SH-SY5Y (cell line): ENCODE results near the gene ZNF710.

Experiments used
- GATA2 ChIP-seq: IDR thresholded peaks from 2 replicates; pipeline ENCODE4 v1.6.1; 2011; ENCODE audit warnings: mild to moderate bottlenecking, low read depth, low read length
- GATA3 ChIP-seq: IDR thresholded peaks from 2 replicates; pipeline ENCODE4 v1.6.1; 2011; ENCODE audit warnings: low read depth, mild to moderate bottlenecking, low read length, moderate library complexity

The ZNF710 gene

DNA sequence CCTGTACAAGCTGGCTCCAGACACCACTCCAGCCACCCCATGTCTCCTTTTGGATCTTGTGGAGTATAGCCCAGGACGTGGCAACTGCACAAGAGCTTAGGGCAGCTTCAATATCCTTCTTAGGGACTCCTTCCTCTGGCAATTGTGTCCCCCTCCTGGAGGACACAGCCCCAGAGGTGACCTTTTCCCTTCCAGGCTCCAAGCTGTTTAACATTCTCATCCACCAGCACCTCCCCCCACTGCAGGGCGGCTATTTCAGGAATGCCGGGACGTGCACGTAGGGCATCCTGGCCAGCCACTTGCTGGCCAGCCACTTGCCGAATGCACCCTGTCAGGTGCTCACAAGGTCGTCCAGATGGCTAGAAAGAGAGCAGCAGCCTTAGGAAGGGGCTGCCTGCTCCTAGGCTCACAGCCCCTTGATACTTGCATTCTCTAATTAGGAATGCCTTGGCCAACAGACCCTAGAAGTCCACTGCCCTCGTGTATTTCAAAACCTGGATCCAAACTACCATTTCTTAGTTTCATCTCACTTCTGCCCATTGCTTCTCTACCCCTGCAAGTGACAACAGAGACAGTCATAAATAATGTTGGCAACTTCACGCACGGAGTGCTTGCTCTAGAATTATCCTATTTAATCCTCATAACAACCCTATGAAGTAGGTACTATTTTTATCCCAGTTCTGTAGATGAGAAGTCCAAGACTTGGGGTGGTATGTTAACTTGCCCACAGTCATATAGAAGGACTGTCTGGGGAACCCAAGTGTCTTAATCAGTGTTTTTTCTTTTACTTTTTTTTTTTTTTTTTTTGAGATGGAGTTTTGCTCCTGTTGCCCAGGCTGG lies 125.7 kb downstream of the ZNF710 start:
- TF ChIP-seq GATA2 = no peak
- no peak for TF ChIP-seq GATA3

DNA sequence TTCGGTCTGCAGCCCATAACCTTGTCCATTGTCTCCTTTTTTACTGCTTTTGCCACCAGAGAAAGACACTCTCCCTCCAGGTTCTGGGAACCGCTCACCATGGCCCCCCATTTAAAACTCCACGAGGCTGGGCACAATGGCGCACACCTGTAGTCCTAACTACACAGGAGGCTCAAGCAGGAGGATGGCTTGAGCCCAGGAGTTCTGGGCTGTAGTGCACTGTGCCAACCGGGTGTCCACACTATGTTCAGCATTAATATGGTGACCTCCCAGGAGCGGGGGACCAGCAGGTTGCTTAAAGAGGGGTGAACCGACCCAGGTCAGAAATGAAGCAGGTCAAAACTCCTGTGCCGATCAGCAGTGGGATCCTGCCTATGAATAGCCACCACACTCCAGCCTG lies 129.2 kb downstream of the ZNF710 start:
- TF ChIP-seq GATA2 = no peak
- no peak for TF ChIP-seq GATA3
